Measurements from ENCODE around the gene NAPA. TPM values are rescaled to one million over a fixed set of nuclear protein-coding genes. Genes with fewer than 3 reads are reported as not detected.

Gene NAPA
- total RNA-seq, 1 experiment from 2014 or later = 80.4 TPM

- intact Hi-C loops (cut with micrococcal nuclease; ENCODE audit: unreplicated experiment) = no loop called here
- DNase-seq = no peak
- TF ChIP-seq CTCF (conservative IDR thresholded peaks at IDR 0.05) = no peak
- no peak for TF ChIP-seq EZH2 (IDR thresholded peaks at IDR 0.05; ENCODE audit: low read depth)
- Histone ChIP-seq H3K79me2 (ENCODE audit: low read depth) (no peaks in the 10 kb centered on the region), H3F3A (ENCODE audit: insufficient read depth, low read depth) (0 out of 2 replicates have a peak, but pooled peaks cover 5% of the 10 kb centered on the region), H3K36me3 (ENCODE audit: low read depth) (no peaks in the 10 kb centered on the region), H3K4me1 (replicated peaks; ENCODE audit: insufficient read depth) (no peaks in the 10 kb centered on the region), H3K4me3 (no peak overlapping the region), H4K20me1 (ENCODE audit: insufficient read depth) (no peaks in the 10 kb centered on the region), H3K9me3 (ENCODE audit: insufficient read depth, low read depth) (no peaks in the 10 kb centered on the region), H3K27ac (no peak overlapping the region), H3K4me2 (no peak overlapping the region), H2AFZ (no peak overlapping the region), H3K27me3 (ENCODE audit: insufficient read depth, low read depth) (peaks cover 59% of the 10 kb centered on the region), H3K9me2 (ENCODE audit: insufficient read depth) (no peaks in the 10 kb centered on the region)
- ChIA-PET CTCF (no interaction called here), POLR2A (ENCODE audit: unreplicated experiment) (no interaction called here)
- no TSS peak for BruUV-seq (replicated peaks)
Measured at GRCh38 chr19:47471381-47471732, 43.5 kb downstream of the NAPA start.

DNA sequence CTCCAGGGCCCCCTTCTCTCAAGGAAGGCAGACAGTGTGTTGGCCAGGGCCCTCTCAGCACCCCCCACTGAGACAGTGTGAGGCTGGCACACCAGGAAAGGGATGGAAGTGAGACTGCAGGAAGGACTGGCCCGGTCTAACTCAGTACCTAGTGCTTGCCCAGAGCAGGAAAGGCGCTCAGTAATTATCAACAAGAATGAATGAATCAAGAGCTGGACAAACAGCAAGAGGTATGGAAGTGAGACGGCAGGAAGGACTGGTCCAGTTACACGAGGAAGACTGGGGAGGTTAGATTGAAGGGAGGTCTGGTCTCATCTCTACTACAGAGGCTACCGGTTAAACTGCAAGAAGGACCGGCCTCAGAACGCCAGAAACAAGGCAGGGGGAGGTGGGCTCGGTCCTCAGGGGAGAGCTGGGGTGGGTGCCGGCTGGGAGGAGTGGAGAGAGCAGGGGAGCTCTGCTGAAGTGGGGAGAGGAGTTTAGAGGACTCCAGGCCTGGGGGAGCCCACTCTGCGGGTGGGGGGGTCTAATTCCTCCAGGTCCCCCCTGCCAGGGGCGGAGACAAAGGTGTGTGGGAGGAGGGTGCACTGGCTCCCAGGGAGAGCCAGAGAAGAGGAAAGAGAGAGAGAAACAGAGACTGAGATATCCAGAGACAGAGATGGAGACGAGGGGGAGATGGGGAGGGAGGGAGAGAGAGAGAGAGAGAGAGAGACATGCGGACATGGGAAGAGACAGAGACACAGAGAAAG lies 44.2 kb downstream of the NAPA start:
- Histone ChIP-seq H3K4me3 (no peak overlapping the region), H4K20me1 (ENCODE audit: insufficient read depth) (no peaks in the 10 kb centered on the region), H2AFZ (no peak overlapping the region), H3K4me1 (replicated peaks; ENCODE audit: insufficient read depth) (no peaks in the 10 kb centered on the region), H3K36me3 (ENCODE audit: low read depth) (no peaks in the 10 kb centered on the region), H3K9me2 (ENCODE audit: insufficient read depth) (no peaks in the 10 kb centered on the region), H3F3A (ENCODE audit: insufficient read depth, low read depth) (0 out of 2 replicates have a peak, but pooled peaks cover 5% of the 10 kb centered on the region), H3K4me2 (no peak overlapping the region), H3K27ac (no peak overlapping the region), H3K9me3 (ENCODE audit: insufficient read depth, low read depth) (no peaks in the 10 kb centered on the region), H3K27me3 (ENCODE audit: insufficient read depth, low read depth) (peaks cover 67% of the 10 kb centered on the region), H3K79me2 (ENCODE audit: low read depth) (no peaks in the 10 kb centered on the region)
- CTCF ChIA-PET = no interaction called here
- POLR2A ChIA-PET (ENCODE audit: unreplicated experiment) = no interaction called here
- BruUV-seq (replicated peaks) = no TSS peak
- intact Hi-C loops (cut with micrococcal nuclease; ENCODE audit: unreplicated experiment) = no loop called here
- TF ChIP-seq CTCF (conservative IDR thresholded peaks at IDR 0.05) (no peak), EZH2 (IDR thresholded peaks at IDR 0.05; ENCODE audit: low read depth) (no peak)
- no peak for DNase-seq

- Histone ChIP-seq H3K4me3 (no peak overlapping the region), H3K27me3 (ENCODE audit: insufficient read depth, low read depth) (peaks cover 76% of the 10 kb centered on the region), H3K9me3 (ENCODE audit: insufficient read depth, low read depth) (no peaks in the 10 kb centered on the region), H4K20me1 (ENCODE audit: insufficient read depth) (no peaks in the 10 kb centered on the region), H3K4me2 (no peak overlapping the region), H3K9me2 (ENCODE audit: insufficient read depth) (no peaks in the 10 kb centered on the region), H3F3A (ENCODE audit: insufficient read depth, low read depth) (0 out of 2 replicates have a peak, but pooled peaks cover 5% of the 10 kb centered on the region), H3K27ac (no peak overlapping the region), H2AFZ (no peak overlapping the region), H3K4me1 (replicated peaks; ENCODE audit: insufficient read depth) (no peaks in the 10 kb centered on the region), H3K79me2 (ENCODE audit: low read depth) (no peaks in the 10 kb centered on the region), H3K36me3 (ENCODE audit: low read depth) (no peaks in the 10 kb centered on the region)
- no TSS peak for BruUV-seq (replicated peaks)
- no peak for DNase-seq
- TF ChIP-seq CTCF (conservative IDR thresholded peaks at IDR 0.05) (no peak), EZH2 (IDR thresholded peaks at IDR 0.05; ENCODE audit: low read depth) (no peak)
- POLR2A ChIA-PET (ENCODE audit: unreplicated experiment) = no interaction called here
- intact Hi-C loops (cut with micrococcal nuclease; ENCODE audit: unreplicated experiment) = no loop called here
- CTCF ChIA-PET = no interaction called here
Measured at GRCh38 chr19:47469719-47470118, 45.1 kb downstream of the NAPA start.

Measured in PC-9 (cell line).